B cell (primary cell): ENCODE data around the gene BAK1.

Experiments used
- CTCF ChIP-seq: fragments of 200-600 bp; IDR thresholded peaks from one replicate; pipeline ENCODE4 v1.8.0; 2022; ENCODE audit warnings: antibody characterized with exemption, mild to moderate bottlenecking
- EZH2 ChIP-seq: IDR thresholded peaks from 2 replicates; pipeline ENCODE4 v1.6.1; 2012; ENCODE audit warnings: borderline replicate concordance, low read depth, mild to moderate bottlenecking, moderate library complexity, low read length; ENCODE audit not compliant: insufficient read depth, poor library complexity, severe bottlenecking

- TF ChIP-seq CTCF (no peak), EZH2 (no peak)
These were observed 28.9 kb upstream of the BAK1 start for GRCh38 chr6:33609019-33609418.
